CD14-positive monocyte (primary cell): ENCODE measurements around the gene ADGRG7. TPM values are rescaled to one million over a fixed set of nuclear protein-coding genes. Genes with fewer than 3 reads are reported as not detected.

Source experiments
- DNase-seq, 3 donors: peaks; one replicate each; pipeline ENCODE4 v3.0.0-alpha.2; 2011 to 2022
- H2AFZ ChIP-seq: 2 replicates; pipeline ENCODE4 v1.6.0; 2012; ENCODE audit warnings: mild to moderate bottlenecking, low read depth, low read length, inconsistent platforms; ENCODE audit not compliant: insufficient read depth, poor library complexity, severe bottlenecking
- H3K27ac ChIP-seq, 2 donors: 1 replicate in 1 of 2; 2 replicates in 1 of 2; pipeline ENCODE4 v1.5.1; 2012 to 2013; ENCODE audit warnings: low read length in 2 of 2, control low read depth in 1 of 2, inconsistent platforms in 1 of 2, low read depth in 1 of 2, mild to moderate bottlenecking in 1 of 2
- H3K27me3 ChIP-seq, 2 donors: one replicate each; pipeline versions ENCODE4 v1.6.0 to v1.6.1; 2011 to 2013; ENCODE audit warnings: low read length in 2 of 2; ENCODE audit not compliant: control insufficient read depth in 2 of 2, insufficient read depth in 2 of 2
- H3K36me3 ChIP-seq, 2 donors: replicated peaks in 1 of 2; 1 replicate in 1 of 2; 2 replicates in 1 of 2; pipeline versions ENCODE4 v1.5.1 to v1.6.1; 2012 to 2013; ENCODE audit warnings: low read length in 2 of 2, control low read depth in 1 of 2, inconsistent platforms in 1 of 2, mild to moderate bottlenecking in 1 of 2; ENCODE audit not compliant: insufficient read depth in 2 of 2, control insufficient read depth in 1 of 2
- H3K4me1 ChIP-seq, 2 donors: 1 replicate in 1 of 2; 2 replicates in 1 of 2; pipeline versions ENCODE4 v1.5.1 to v1.6.1; 2012 to 2013; ENCODE audit warnings: low read length in 2 of 2, control low read depth in 1 of 2, inconsistent platforms in 1 of 2, mild to moderate bottlenecking in 1 of 2, moderate library complexity in 1 of 2; ENCODE audit not compliant: insufficient read depth in 2 of 2, control insufficient read depth in 1 of 2
- H3K4me2 ChIP-seq: replicated peaks from 2 replicates; pipeline ENCODE3; 2012; ENCODE audit warnings: low read length, moderate library complexity, mild to moderate bottlenecking; ENCODE audit not compliant: poor library complexity, severe bottlenecking; ENCODE audit errors: extremely low read depth
- H3K4me3 ChIP-seq, 3 experiments: fragments of 200-600 bp in 1 of 3; sonication (generic) in 1 of 3; replicated peaks in 1 of 3; 1 replicate in 2 of 3; 2 replicates in 1 of 3; pipeline ENCODE4 v1.5.1; 2011 to 2013; ENCODE audit warnings: low read length in 3 of 3, mild to moderate bottlenecking in 3 of 3, control low read depth in 2 of 3, low read depth in 2 of 3, inconsistent platforms in 1 of 3, moderate library complexity in 1 of 3
- H3K79me2 ChIP-seq: 2 replicates; pipeline ENCODE4 v1.6.0; 2012; ENCODE audit warnings: mild to moderate bottlenecking, control low read depth, inconsistent platforms, low read length, moderate library complexity; ENCODE audit not compliant: insufficient read depth
- H3K9ac ChIP-seq: 2 replicates; pipeline ENCODE4 v1.6.0; 2017; ENCODE audit warnings: low read length, mild to moderate bottlenecking; ENCODE audit not compliant: insufficient read depth, poor library complexity, severe bottlenecking
- H3K9me3 ChIP-seq, 2 donors: replicated peaks in 1 of 2; 1 replicate in 1 of 2; 2 replicates in 1 of 2; pipeline versions ENCODE4 v1.5.1 to v1.6.1; 2012 to 2013; ENCODE audit warnings: low read length in 2 of 2, control low read depth in 1 of 2; ENCODE audit not compliant: control insufficient read depth in 1 of 2, insufficient read depth in 1 of 2
- H4K20me1 ChIP-seq: 2 replicates; pipeline ENCODE4 v1.6.0; 2012; ENCODE audit warnings: mild to moderate bottlenecking, low read length, control low read depth, moderate library complexity; ENCODE audit not compliant: insufficient read depth
- H3K27ac Mint-ChIP-seq, 7 donors: one replicate each; pipeline ENCODE4 v1.8.0; 2020; ENCODE audit warnings: mild to moderate bottlenecking in 7 of 7, mixed read lengths in 7 of 7, moderate library complexity in 6 of 7, inconsistent platforms in 2 of 7
- H3K27me3 Mint-ChIP-seq, 3 donors: one replicate each; pipeline ENCODE4 v1.8.0; 2021 to 2022; ENCODE audit warnings: low read depth in 3 of 3, mild to moderate bottlenecking in 3 of 3, mixed read lengths in 3 of 3, moderate library complexity in 3 of 3, inconsistent platforms in 1 of 3
- H3K36me3 Mint-ChIP-seq, 2 donors: one replicate each; pipeline ENCODE4 v1.8.0; 2020; ENCODE audit warnings: mixed read lengths in 2 of 2, inconsistent platforms in 1 of 2, mild to moderate bottlenecking in 1 of 2
- H3K4me1 Mint-ChIP-seq: one replicate; pipeline ENCODE4 v1.8.0; 2020; ENCODE audit warnings: mild to moderate bottlenecking, mixed read lengths
- H3K4me3 Mint-ChIP-seq, 2 donors: one replicate each; pipeline ENCODE4 v1.8.0; 2020; ENCODE audit warnings: mild to moderate bottlenecking in 2 of 2, mixed read lengths in 2 of 2, moderate library complexity in 1 of 2
- H3K9me3 Mint-ChIP-seq, 7 donors: one replicate each; pipeline ENCODE4 v1.8.0; 2020 to 2022; ENCODE audit warnings: mixed read lengths in 7 of 7, mild to moderate bottlenecking in 6 of 7, moderate library complexity in 6 of 7, inconsistent platforms in 2 of 7
- CTCF ChIP-seq: fragments of 200-600 bp; IDR thresholded peaks from one replicate; pipeline ENCODE4 v1.8.0; 2022; ENCODE audit warnings: antibody characterized with exemption, mild to moderate bottlenecking
- WGBS: methylation state at CpG from one replicate; pipeline ENCODE4 v1.1.5; 2013; ENCODE audit warnings: missing lambda C conversion rate; ENCODE audit not compliant: insufficient coverage; 5-methylcytosine and 5-hydroxymethylcytosine counted together
- intact Hi-C, 2 donors: fragments of 100-400 bp; cut with micrococcal nuclease; formaldehyde crosslinking; loops; one replicate each; pipeline versions ENCODE4 v1.15.0 to v1.15.1; 2023
- polyA plus RNA-seq, 3 donors: library from polyadenylated mRNA; depleted of rRNA in 1 of 3; unstranded in 2 of 3; stranded (reverse) in 1 of 3; fragments of 300-500 nt in 2 of 3; fragments of >200 nt in 1 of 3; fragmentation: Illumina TruSeq in 2 of 3; gene quantifications; 1 replicate in 2 of 3; 2 replicates in 1 of 3; pipeline ENCODE4 v1.2.3, GENCODE V29; 2012 to 2021

ADGRG7 gene
- polyA plus RNA-seq, 3 donors, result not detected

DNA sequence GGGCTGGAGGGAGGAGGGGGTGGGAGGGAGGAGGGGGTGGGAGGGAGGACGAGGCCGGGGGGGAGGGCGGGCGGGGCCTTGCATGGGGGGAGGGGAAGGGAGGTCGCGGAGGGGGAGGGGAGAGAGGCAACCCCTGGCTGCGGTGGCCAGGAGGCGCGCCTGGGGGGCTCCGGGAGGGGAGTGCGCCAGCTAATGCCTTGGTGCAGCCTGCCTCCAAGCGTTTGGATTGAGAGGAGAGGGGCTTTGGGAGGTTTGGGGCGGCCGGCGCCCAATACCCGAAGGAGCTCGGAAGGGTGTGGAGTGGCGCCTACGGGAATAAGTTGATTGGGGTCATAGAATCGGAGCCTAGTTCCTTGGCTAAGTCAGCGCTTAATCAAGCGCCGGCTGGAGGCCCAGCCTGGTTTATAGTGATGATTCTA lies 100.5 kb downstream of the ADGRG7 start:
- intact Hi-C loops, result loop anchor here (5.0 to 10.0 kb wide), 2 partner anchors 308 to 895 kb away; partner anchors contain the start of genes CMSS1 (in 1 of the 2), LNP1 (in 1 of the 2) and TOMM70 (in 1 of the 2)
- TF ChIP-seq CTCF, result no peak

DNA sequence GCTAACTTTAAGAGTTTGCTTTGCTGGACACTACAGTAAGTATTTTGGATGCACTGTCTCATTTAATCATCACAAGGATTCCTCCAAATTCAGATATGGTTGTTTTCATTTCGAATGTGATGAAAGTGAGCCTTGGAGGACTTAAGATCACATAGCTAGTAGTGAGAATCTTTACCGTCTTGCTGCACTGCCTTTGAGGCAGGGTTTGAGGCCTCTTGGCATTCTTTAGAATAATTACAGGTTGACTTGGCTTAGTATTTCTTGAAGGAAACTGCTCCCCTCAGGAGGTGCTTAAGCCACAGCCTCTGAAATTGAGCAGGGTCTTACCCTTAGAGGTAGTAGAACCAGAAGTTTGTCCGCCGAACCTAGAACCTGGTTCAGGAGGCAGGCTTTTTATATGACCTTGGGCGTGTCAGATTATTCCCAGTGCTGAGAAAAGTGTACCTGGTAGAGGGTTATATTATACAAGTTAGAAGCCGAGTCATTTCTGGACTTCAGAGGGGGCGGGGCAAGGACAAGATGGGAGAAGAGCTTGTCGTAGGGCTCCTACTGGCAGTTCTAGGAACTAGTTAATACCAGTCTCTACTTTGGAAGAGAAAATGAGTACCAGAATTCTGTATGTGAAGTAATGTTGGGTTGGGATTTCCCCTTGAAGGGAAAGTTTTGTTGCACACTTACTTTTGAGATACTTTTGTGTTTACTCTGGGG lies 101.0 kb downstream of the ADGRG7 start:
- H3K27ac Mint-ChIP-seq, result peak overlapping the region; percentile 74 to 93 (median 89)
- intact Hi-C loops, result loop anchor here in 1 of 2 donors (5.0 kb wide), 1 partner anchor 308 kb away; the partner anchor contains the start of genes LNP1 and TOMM70
- H3K36me3 Mint-ChIP-seq, result peaks cover 16 to 30% of the 10 kb centered on the region in 2 donors
- H3K9me3 ChIP-seq, result no peaks in the 10 kb centered on the region
- H4K20me1 ChIP-seq, result peaks cover 50% of the 10 kb centered on the region
- H3K27ac ChIP-seq, result peak overlapping the region; percentile 75 to 79
- peak overlapping the region; percentile 51 for H2AFZ ChIP-seq
- peaks cover 56% of the 10 kb centered on the region for H3K79me2 ChIP-seq
- H3K36me3 ChIP-seq, result peaks cover 14 to 21% of the 10 kb centered on the region in 2 donors
- H3K4me3 Mint-ChIP-seq, result peak overlapping the region; percentile 81 to 88
- H3K4me2 ChIP-seq, result peak overlapping the region; percentile 88
- peaks cover 0 to 4% (median 0%) of the 10 kb centered on the region in 3 donors for H3K27me3 Mint-ChIP-seq
- WGBS, result 25% methylated on average over 6 of the region's 8 CpGs
- peaks cover 26% of the 10 kb centered on the region for H3K4me1 Mint-ChIP-seq
- peaks cover 0 to 6% of the 10 kb centered on the region in 2 donors for H3K27me3 ChIP-seq
- peaks cover 0 to 7% (median 5%) of the 10 kb centered on the region in 7 donors for H3K9me3 Mint-ChIP-seq
- peak overlapping the region; percentile 78 for H3K9ac ChIP-seq
- DNase-seq, result peak; percentile 44 to 79 (median 59)
- TF ChIP-seq CTCF, result peak; percentile 33
- H3K4me3 ChIP-seq, result peak overlapping the region; percentile 65 to 87 (median 83)
- peaks cover 17 to 18% of the 10 kb centered on the region in 2 donors for H3K4me1 ChIP-seq

More for the DNA sequence above, 100.5 kb downstream of the ADGRG7 start:
- DNase-seq, result peak in 2 of 3 donors; percentile 9 to 30
- H4K20me1 ChIP-seq, result peaks cover 44% of the 10 kb centered on the region
- peaks cover 0 to 6% of the 10 kb centered on the region in 2 donors for H3K27me3 ChIP-seq
- H3K36me3 ChIP-seq, result peaks cover 9 to 16% of the 10 kb centered on the region in 2 donors
- Mint-ChIP-seq H3K27ac (peak overlapping the region; percentile 74 to 93 (median 89)), H3K4me1 (peaks cover 26% of the 10 kb centered on the region), H3K9me3 (peaks cover 0 to 7% (median 5%) of the 10 kb centered on the region in 7 donors), H3K4me3 (peak overlapping the region; percentile 81 to 88), H3K27me3 (peaks cover 0 to 4% (median under 1%) of the 10 kb centered on the region in 3 donors), H3K36me3 (peaks cover 11 to 24% of the 10 kb centered on the region in 2 donors)
- peak overlapping the region; percentile 78 for H3K9ac ChIP-seq
- peaks cover 50% of the 10 kb centered on the region for H3K79me2 ChIP-seq
- WGBS, result under 1% methylated on average over 19 of the region's 23 CpGs
- H3K4me2 ChIP-seq, result peak overlapping the region; percentile 88
- peak overlapping the region; percentile 65 to 87 (median 83) for H3K4me3 ChIP-seq
- peak overlapping the region; percentile 75 to 86 for H3K27ac ChIP-seq
- peaks cover 17 to 18% of the 10 kb centered on the region in 2 donors for H3K4me1 ChIP-seq
- peak overlapping the region; percentile 69 for H2AFZ ChIP-seq
- H3K9me3 ChIP-seq, result no peaks in the 10 kb centered on the region
